AG04450 (cell line): ENCODE results near the gene SFRP5. TPM values are rescaled to one million over a fixed set of nuclear protein-coding genes. Genes with fewer than 3 reads are reported as not detected.

Experiments
- CTCF ChIA-PET: fragments of 300-600, 350-600 bp; formaldehyde crosslinking; extraction: SDS; loops from one replicate; lab custom pipeline; 2022; ENCODE audit warnings: antibody characterized with exemption, inconsistent platforms; lab: Charles Lee
- POLR2A ChIA-PET: fragments of 350-600 bp; formaldehyde crosslinking; extraction: SDS; loops from one replicate; lab custom pipeline; 2021; ENCODE audit warnings: antibody characterized with exemption, inconsistent platforms; lab: Yijun Ruan, JAX
- DNase-seq: peaks from one replicate; pipeline ENCODE4 v3.0.0-alpha.2; 2011; ENCODE audit warnings: low read depth, low spot score
- H3K27ac ChIP-seq: one replicate; pipeline ENCODE4 v1.5.1; 2012; ENCODE audit warnings: low read depth, low read length, control low read depth
- H3K27me3 ChIP-seq: one replicate; pipeline ENCODE4 v1.6.0; 2012; ENCODE audit warnings: low read length; ENCODE audit not compliant: control insufficient read depth, insufficient read depth
- H3K4me3 ChIP-seq: 2 replicates; pipeline ENCODE4 v1.5.1; 2011; ENCODE audit warnings: mild to moderate bottlenecking, low read depth, low read length, control low read depth
- H3K9me3 ChIP-seq: 2 replicates; pipeline ENCODE4 v1.5.1; 2012; ENCODE audit warnings: low read length; ENCODE audit not compliant: control insufficient read depth, insufficient read depth
- CTCF ChIP-seq: IDR thresholded peaks from 2 replicates; pipeline ENCODE4 v1.5.1; 2011; ENCODE audit warnings: low read depth, low read length, control low read depth, inconsistent platforms
- polyA plus RNA-seq: library from polyadenylated mRNA; depleted of rRNA; stranded (reverse); fragments of >200 nt; gene quantifications from 2 replicates; pipeline ENCODE4 v1.2.3, GENCODE V29; 2011

The SFRP5 gene
- polyA plus RNA-seq, 1 experiment: not detected

GRCh38 chr10:97771055-97771891, 526 bp downstream of the SFRP5 start:
- DNase-seq: no peak
- Histone ChIP-seq H3K9me3 (no peaks in the 10 kb centered on the region), H3K27ac (no peak overlapping the region), H3K4me3 (0 out of 2 replicates have a peak overlapping the region, but pooled peaks have one; percentile 17), H3K27me3 (peaks cover 44% of the 10 kb centered on the region)
- ChIA-PET POLR2A (no interaction called here), CTCF (interaction anchor here (1.5 kb wide), 1 partner anchor 21 kb away, joined by 5 read pairs; no protein-coding TSS in a partner anchor)
- TF ChIP-seq CTCF: no peak

GRCh38 chr10:97770255-97770654, 1.5 kb downstream of the SFRP5 start:
- ChIA-PET CTCF (no interaction called here), POLR2A (no interaction called here)
- Histone ChIP-seq H3K27me3 (peaks cover 44% of the 10 kb centered on the region), H3K27ac (no peak overlapping the region), H3K9me3 (no peaks in the 10 kb centered on the region), H3K4me3 (no peak overlapping the region)
- no peak for DNase-seq
- TF ChIP-seq CTCF: no peak

- H3K27me3 ChIP-seq: peaks cover 33% of the 10 kb centered on the region
- H3K4me3 ChIP-seq: no peak overlapping the region
- ChIA-PET POLR2A (no interaction called here), CTCF (no interaction called here)
- no peak for DNase-seq
- TF ChIP-seq CTCF: no peak
- H3K27ac ChIP-seq: no peak overlapping the region
- H3K9me3 ChIP-seq: no peaks in the 10 kb centered on the region
Observed at GRCh38 chr10:97768322-97769315, 3.2 kb downstream of the SFRP5 start.

- ChIA-PET CTCF (interaction anchor here (1.0 kb wide), 1 partner anchor 25 kb away, joined by 3 read pairs; no protein-coding TSS in a partner anchor), POLR2A (no interaction called here)
- Histone ChIP-seq H3K4me3 (no peak overlapping the region), H3K27ac (no peak overlapping the region), H3K27me3 (peaks cover 22% of the 10 kb centered on the region), H3K9me3 (no peaks in the 10 kb centered on the region)
- no peak for TF ChIP-seq CTCF
- no peak for DNase-seq
Observed at GRCh38 chr10:97766996-97767924, 4.5 kb downstream of the SFRP5 start.
